Activated naive CD4-positive, alpha-beta T cell treated with anti-CD3 and anti-CD28 coated beads, Interleukin-2, amount 50 U/mL, for 72 hours (primary cell): Measurements from ENCODE around the gene ZNF8. TPM values are rescaled to one million over a fixed set of nuclear protein-coding genes. Genes with fewer than 3 reads are reported as not detected.
"Not testable (repeated sequence)": the region's sequence is repeated elsewhere in the genome, so short reads cannot be mapped to it uniquely, and the experiment has no call there.

Source experiments
- ATAC-seq, 2 donors: fragments of 150-1000 bp; cut with Tn5 transposase; 2 replicates each; pipeline ENCODE4 v1.10.0; 2021; ENCODE audit warnings: mild to moderate bottlenecking in 2 of 2, moderate library complexity in 2 of 2
- DNase-seq, 2 donors: peaks; one replicate each; pipeline ENCODE4 v3.0.0; 2021 to 2022; ENCODE audit warnings: low spot score in 2 of 2
- H3K27ac Mint-ChIP-seq, 2 donors: one replicate each; pipeline ENCODE4 v1.8.0; 2022; ENCODE audit warnings: mild to moderate bottlenecking in 2 of 2, mixed read lengths in 2 of 2
- H3K36me3 Mint-ChIP-seq, 2 donors: one replicate each; pipeline ENCODE4 v1.8.0; 2022; ENCODE audit warnings: mixed read lengths in 2 of 2
- H3K9me3 Mint-ChIP-seq, 2 donors: one replicate each; pipeline ENCODE4 v1.8.0; 2022; ENCODE audit warnings: mixed read lengths in 2 of 2
- total RNA-seq, 2 donors: library from RNA; stranded (reverse); gene quantifications; one replicate each; pipeline ENCODE4 v1.2.3, GENCODE V29; 2022

ZNF8 gene
- 1 to 10 TPM; 4.5 to 5.6 TPM for total RNA-seq

- DNase-seq (peak; percentile 97 to 99), ATAC-seq (peak; percentile 96 to 98)
- Mint-ChIP-seq H3K36me3 (peaks cover 51 to 81% of the 10 kb centered on the region in 2 donors), H3K27ac (peak within 1 kb of the TSS; percentile 88 to 98), H3K9me3 (peaks cover 0 to 28% of the 10 kb centered on the region in 2 donors)
Observed at GRCh38 chr19:58278541-58279041, at the start of gene ZNF8. ZNF8 (plus strand) TSS chr19:58278955; CDS start chr19:58279082, 127 bp downstream.

GRCh38 chr19:58229255-58229639 is 49.5 kb upstream of the ZNF8 start:
- H3K36me3 Mint-ChIP-seq, result peaks cover 64 to 74% of the 10 kb centered on the region in 2 donors
- DNase-seq (peak in 1 of 2 donors; percentile 16), ATAC-seq (peak in 1 of 2 donors; percentile 36)

GRCh38 chr19:58237324-58237723 is 41.4 kb upstream of the ZNF8 start:
- ATAC-seq (no peak), DNase-seq (no peak)
- H3K36me3 Mint-ChIP-seq, result peaks cover 79 to 98% of the 10 kb centered on the region in 2 donors
- H3K27ac Mint-ChIP-seq, result no peak overlapping the region
- H3K9me3 Mint-ChIP-seq, result peaks cover 35 to 39% of the 10 kb centered on the region in 2 donors

More at GRCh38 chr19:58229255-58229639, 49.5 kb upstream of the ZNF8 start:
- H3K27ac Mint-ChIP-seq, result peak overlapping the region; percentile 87 to 90
- peaks cover 38 to 47% of the 10 kb centered on the region in 2 donors for H3K9me3 Mint-ChIP-seq

GRCh38 chr19:58243351-58243750 is 35.4 kb upstream of the ZNF8 start:
- ATAC-seq (no peak), DNase-seq (no peak)
- Mint-ChIP-seq H3K9me3 (peaks cover 31 to 43% of the 10 kb centered on the region in 2 donors), H3K36me3 (peaks cover 94 to 99% of the 10 kb centered on the region in 2 donors), H3K27ac (no peak overlapping the region)

- Mint-ChIP-seq H3K9me3 (peaks cover 25 to 36% of the 10 kb centered on the region in 2 donors), H3K27ac (peak overlapping the region in 1 of 2 donors; percentile 38), H3K36me3 (peaks cover 85 to 99% of the 10 kb centered on the region in 2 donors)
- no peak for DNase-seq
- peak; percentile 34 to 56 for ATAC-seq
Observed at GRCh38 chr19:58248886-58249285, 29.9 kb upstream of the ZNF8 start.

GRCh38 chr19:58252102-58252685 is 26.6 kb upstream of the ZNF8 start:
- Mint-ChIP-seq H3K9me3 (peaks cover 36 to 43% of the 10 kb centered on the region in 2 donors), H3K27ac (no peak overlapping the region), H3K36me3 (peaks cover 79 to 100% of the 10 kb centered on the region in 2 donors)
- ATAC-seq (no peak), DNase-seq (no peak)

GRCh38 chr19:58258259-58258658 is 20.5 kb upstream of the ZNF8 start:
- H3K9me3 Mint-ChIP-seq, result peaks cover 65 to 71% of the 10 kb centered on the region in 2 donors
- not testable (repeated sequence) for ATAC-seq, H3K27ac Mint-ChIP-seq, DNase-seq
- peaks cover 87 to 100% of the 10 kb centered on the region in 2 donors for H3K36me3 Mint-ChIP-seq

- Mint-ChIP-seq H3K36me3 (peaks cover 83 to 95% of the 10 kb centered on the region in 2 donors), H3K27ac (no peak overlapping the region), H3K9me3 (peaks cover 48 to 60% of the 10 kb centered on the region in 2 donors)
- peak in 1 of 2 donors; percentile 52 for ATAC-seq
- DNase-seq, result no peak
Observed at GRCh38 chr19:58261600-58261967, 17.2 kb upstream of the ZNF8 start.

GRCh38 chr19:58261968-58262921 is 16.5 kb upstream of the ZNF8 start:
- ATAC-seq (peak in 1 of 2 donors; percentile 26), DNase-seq (no peak)
- Mint-ChIP-seq H3K27ac (no peak overlapping the region), H3K36me3 (peaks cover 81 to 95% of the 10 kb centered on the region in 2 donors), H3K9me3 (peaks cover 42 to 59% of the 10 kb centered on the region in 2 donors)

- Mint-ChIP-seq H3K36me3 (peaks cover 74 to 95% of the 10 kb centered on the region in 2 donors), H3K27ac (no peak overlapping the region), H3K9me3 (peaks cover 36 to 52% of the 10 kb centered on the region in 2 donors)
- DNase-seq (no peak), ATAC-seq (no peak)
Observed at GRCh38 chr19:58262922-58263296, 15.8 kb upstream of the ZNF8 start.

GRCh38 chr19:58265100-58265499 is 13.7 kb upstream of the ZNF8 start:
- Mint-ChIP-seq H3K9me3 (peaks cover 24 to 44% of the 10 kb centered on the region in 2 donors), H3K36me3 (peaks cover 66 to 87% of the 10 kb centered on the region in 2 donors), H3K27ac (no peak overlapping the region)
- ATAC-seq (no peak), DNase-seq (no peak)

- H3K9me3 Mint-ChIP-seq, result peaks cover 17 to 24% of the 10 kb centered on the region in 2 donors
Observed at GRCh38 chr19:58268344-58268743, 10.4 kb upstream of the ZNF8 start.

GRCh38 chr19:58274771-58275201 is 4.0 kb upstream of the ZNF8 start:
- no peak overlapping the region for H3K27ac Mint-ChIP-seq
- ATAC-seq (no peak), DNase-seq (no peak)
- peaks cover 62 to 84% of the 10 kb centered on the region in 2 donors for H3K36me3 Mint-ChIP-seq
- H3K9me3 Mint-ChIP-seq, result peaks cover 13 to 25% of the 10 kb centered on the region in 2 donors

More at GRCh38 chr19:58268344-58268743, 10.4 kb upstream of the ZNF8 start:
- peaks cover 58 to 81% of the 10 kb centered on the region in 2 donors for H3K36me3 Mint-ChIP-seq
- ATAC-seq (no peak), DNase-seq (no peak)
- no peak overlapping the region for H3K27ac Mint-ChIP-seq

GRCh38 chr19:58275564-58275963 is 3.2 kb upstream of the ZNF8 start:
- no peak for DNase-seq
- Mint-ChIP-seq H3K27ac (no peak overlapping the region), H3K9me3 (peaks cover 7 to 29% of the 10 kb centered on the region in 2 donors), H3K36me3 (peaks cover 61 to 84% of the 10 kb centered on the region in 2 donors)
- ATAC-seq, result no peak

- ATAC-seq, result no peak
- H3K27ac Mint-ChIP-seq, result no peak overlapping the region
- peaks cover 54 to 80% of the 10 kb centered on the region in 2 donors for H3K36me3 Mint-ChIP-seq
- H3K9me3 Mint-ChIP-seq, result peaks cover 0 to 28% of the 10 kb centered on the region in 2 donors
- DNase-seq, result no peak
Observed at GRCh38 chr19:58277197-58277596, 1.6 kb upstream of the ZNF8 start.

GRCh38 chr19:58277748-58278540 is 811 bp upstream of the ZNF8 start:
- Mint-ChIP-seq H3K36me3 (peaks cover 51 to 76% of the 10 kb centered on the region in 2 donors), H3K9me3 (peaks cover 0 to 28% of the 10 kb centered on the region in 2 donors), H3K27ac (peak overlapping the region; percentile 88 to 98)
- peak in 1 of 2 donors; percentile 1 for ATAC-seq
- no peak for DNase-seq
